ENCODE data around the gene PDLIM4.

Gene PDLIM4

GRCh38 chr5:132257131-132258101 lies at the start of gene PDLIM4:
PDLIM4 (plus strand) TSS chr5:132257696; CDS start chr5:132257735, 39 bp downstream.
- TF ChIP-seq GATA3 (IDR thresholded peaks at IDR 0.05; ENCODE audit: low read depth, low read length), result no peak

- TF ChIP-seq GATA2 (IDR thresholded peaks at IDR 0.05; ENCODE audit: low read depth, low read length) (no peak), GATA3 (IDR thresholded peaks at IDR 0.05; ENCODE audit: low read depth, low read length) (no peak)
Measured at GRCh38 chr5:132207778-132208177, 49.7 kb upstream of the PDLIM4 start.

GRCh38 chr5:132209131-132209530 lies 48.4 kb upstream of the PDLIM4 start:
- TF ChIP-seq GATA2 (IDR thresholded peaks at IDR 0.05; ENCODE audit: low read depth, low read length) (no peak), GATA3 (IDR thresholded peaks at IDR 0.05; ENCODE audit: low read depth, low read length) (no peak)

- TF ChIP-seq GATA2 (IDR thresholded peaks at IDR 0.05; ENCODE audit: low read depth, low read length) (no peak), GATA3 (IDR thresholded peaks at IDR 0.05; ENCODE audit: low read depth, low read length) (no peak)
Measured at GRCh38 chr5:132209901-132210545, 47.5 kb upstream of the PDLIM4 start.

GRCh38 chr5:132210944-132211343 lies 46.6 kb upstream of the PDLIM4 start:
- TF ChIP-seq GATA3 (IDR thresholded peaks at IDR 0.05; ENCODE audit: low read depth, low read length) (no peak), GATA2 (IDR thresholded peaks at IDR 0.05; ENCODE audit: low read depth, low read length) (no peak)

- no peak for TF ChIP-seq GATA2 (IDR thresholded peaks at IDR 0.05; ENCODE audit: low read depth, low read length)
- no peak for TF ChIP-seq GATA3 (IDR thresholded peaks at IDR 0.05; ENCODE audit: low read depth, low read length)
Measured at GRCh38 chr5:132211787-132212186, 45.7 kb upstream of the PDLIM4 start.

- TF ChIP-seq GATA2 (IDR thresholded peaks at IDR 0.05; ENCODE audit: low read depth, low read length), result no peak
- TF ChIP-seq GATA3 (IDR thresholded peaks at IDR 0.05; ENCODE audit: low read depth, low read length), result no peak
Measured at GRCh38 chr5:132213666-132214065, 43.8 kb upstream of the PDLIM4 start.

- TF ChIP-seq GATA2 (IDR thresholded peaks at IDR 0.05; ENCODE audit: low read depth, low read length), result no peak
- TF ChIP-seq GATA3 (IDR thresholded peaks at IDR 0.05; ENCODE audit: low read depth, low read length), result no peak
Measured at GRCh38 chr5:132214491-132214890, 43.0 kb upstream of the PDLIM4 start.

- TF ChIP-seq GATA3 (IDR thresholded peaks at IDR 0.05; ENCODE audit: low read depth, low read length) (no peak), GATA2 (IDR thresholded peaks at IDR 0.05; ENCODE audit: low read depth, low read length) (no peak)
Measured at GRCh38 chr5:132215329-132215728, 42.2 kb upstream of the PDLIM4 start.

- TF ChIP-seq GATA3 (IDR thresholded peaks at IDR 0.05; ENCODE audit: low read depth, low read length), result no peak
Measured at GRCh38 chr5:132218321-132218720, 39.2 kb upstream of the PDLIM4 start.

GRCh38 chr5:132219289-132219970 lies 38.1 kb upstream of the PDLIM4 start:
- TF ChIP-seq GATA3 (IDR thresholded peaks at IDR 0.05; ENCODE audit: low read depth, low read length) (no peak), GATA2 (IDR thresholded peaks at IDR 0.05; ENCODE audit: low read depth, low read length) (no peak)

- no peak for TF ChIP-seq GATA3 (IDR thresholded peaks at IDR 0.05; ENCODE audit: low read depth, low read length)
- TF ChIP-seq GATA2 (IDR thresholded peaks at IDR 0.05; ENCODE audit: low read depth, low read length), result no peak
Measured at GRCh38 chr5:132219981-132220380, 37.5 kb upstream of the PDLIM4 start.

- TF ChIP-seq GATA2 (IDR thresholded peaks at IDR 0.05; ENCODE audit: low read depth, low read length), result no peak
- TF ChIP-seq GATA3 (IDR thresholded peaks at IDR 0.05; ENCODE audit: low read depth, low read length), result no peak
Measured at GRCh38 chr5:132220491-132220890, 37.0 kb upstream of the PDLIM4 start.
